Heart left ventricle (tissue), 16 donors: ENCODE data around the gene TIMP1. TPM values are rescaled to one million over a fixed set of nuclear protein-coding genes. Genes with fewer than 3 reads are reported as not detected.
"Not testable (repeated sequence)": the region's sequence is repeated elsewhere in the genome, so short reads cannot be mapped to it uniquely, and the experiment has no call there.

ENCODE experiments used
- ATAC-seq, 4 donors: fragments of 200-7000 bp; cut with Tn5 transposase; one replicate each; pipeline ENCODE4 v1.9.1; 2020 to 2022; ENCODE audit warnings: moderate library complexity in 4 of 4, mild to moderate bottlenecking in 3 of 4, moderate number of reproducible peaks in 1 of 4
- DNase-seq, 5 donors: peaks; one replicate each; pipeline ENCODE4 v3.0.0-alpha.2; 2020
- H3K27ac ChIP-seq, 12 donors: fragments of 200-600 bp; sonication (generic) in 4 of 12; one replicate each; pipeline versions ENCODE4 v1.5.0 to v1.8.0; 2016 to 2022; ENCODE audit warnings: mild to moderate bottlenecking in 2 of 12
- H3K27me3 ChIP-seq, 9 donors: fragments of 200-600 bp; sonication (generic) in 2 of 9; one replicate each; pipeline versions ENCODE4 v1.5.1 to v1.8.0; 2016 to 2022; ENCODE audit warnings: mild to moderate bottlenecking in 3 of 9
- H3K36me3 ChIP-seq, 9 donors: fragments of 200-600 bp; sonication (generic) in 2 of 9; one replicate each; pipeline versions ENCODE4 v1.5.0 to v1.8.0; 2018 to 2022; ENCODE audit warnings: mild to moderate bottlenecking in 2 of 9
- H3K4me1 ChIP-seq, 12 donors: fragments of 200-600 bp; sonication (generic) in 4 of 12; one replicate each; pipeline versions ENCODE4 v1.5.0 to v1.8.0; 2016 to 2022; ENCODE audit warnings: mild to moderate bottlenecking in 3 of 12
- H3K4me3 ChIP-seq, 12 donors: fragments of 200-600 bp; sonication (generic) in 4 of 12; one replicate each; pipeline versions ENCODE4 v1.5.0 to v1.8.0; 2017 to 2022; ENCODE audit warnings: mild to moderate bottlenecking in 9 of 12, moderate library complexity in 4 of 12
- H3K9me3 ChIP-seq, 12 donors: fragments of 200-600 bp; sonication (generic) in 4 of 12; one replicate each; pipeline versions ENCODE4 v1.5.0 to v1.8.0; 2016 to 2022; ENCODE audit warnings: mild to moderate bottlenecking in 1 of 12
- POLR2A ChIP-seq, 2 donors: fragments of 450-650 bp; IDR thresholded peaks; one replicate each; pipeline ENCODE4 v1.6.1; 2017; ENCODE audit warnings: antibody characterized with exemption in 2 of 2, mild to moderate bottlenecking in 2 of 2, moderate library complexity in 2 of 2
- WGBS, 4 donors: extraction: QIAGEN DNeasy Blood & Tissue Kit in 2 of 4; methylation state at CpG; one replicate each; pipeline versions ENCODE4 v1.1.5 to v1.1.7; 2013 to 2018; 5-methylcytosine and 5-hydroxymethylcytosine counted together
- intact Hi-C, 10 donors: fragments of 100-400 bp; cut with DNase I; formaldehyde crosslinking; loops; one replicate each; pipeline versions ENCODE4 v1.11.1 to v1.14.2; 2022
- polyA plus RNA-seq, 2 donors: library from polyadenylated mRNA; stranded (reverse); fragments of 200-250 nt; gene quantifications; one replicate each; pipeline ENCODE4 v1.2.3, GENCODE V29; 2013
- total RNA-seq, 9 donors: library from RNA; depleted of rRNA in 2 of 9; stranded (reverse); fragments of >200 nt in 2 of 9; fragmentation: NEBNext Ultra II Directional in 3 of 9; extraction: Animal tissue kit (Norgen Biotek cat#: 25700) in 3 of 9; gene quantifications; one replicate each; pipeline versions ENCODE4 v1.1.0 to v1.2.4, GENCODE V29; 2016 to 2023
- TF ChIP-seq, protein P1 (sequence below), 12 donors: fragments of 200-600 bp; sonication (generic) in 4 of 12; IDR thresholded peaks; one replicate each; pipeline versions ENCODE4 v1.5.0 to v1.8.0; 2018 to 2022; ENCODE audit warnings: antibody characterized with exemption in 12 of 12, mild to moderate bottlenecking in 5 of 12
- donor health status: ischemic (EF 13 %, LVEDD 7.1; RV severe dilation, severe dysfunction).
- donor health status: healthy with polysubstance abuse.
- donor health status: DM: no; HTN: yes; CAD: no.
- donor health status: DM: no; HTN: no; CAD: no.
- donor health status: ischemic (EF 25% LVEDD 6.9; RV normal size, moderate dysfunction).
- donor health status: ischemic (EF 25% LVEDD 5.7; RV mildly dilated, moderate dysfunction).
- donor health status: healthy.
- donor health status: DM: yes; HTN: yes; CAD: no.
- donor health status: ischemic (EF 35%, LVEDD 5.7; RV mildly dilated, moderate dysfunction).
- donor health status: nonischemic (EF 11% LVEDD 7.7; RV severe dilation, severe dysfunction).
- donor health status: DM: yes; HTN: yes; CAD: no.
- donor health status: PGD.
- donor health status: ischemic (EF 29% LVEDD 5.4; RV normal size, mild dysfunction).
- donor health status: nonischemic (EF 23%, LVEDD 6.1; RV moderate dilation, normal function).

The TIMP1 gene
- total and polyA plus RNA-seq, 11 donors = 52.5 to 864 (median 177) TPM

DNA sequence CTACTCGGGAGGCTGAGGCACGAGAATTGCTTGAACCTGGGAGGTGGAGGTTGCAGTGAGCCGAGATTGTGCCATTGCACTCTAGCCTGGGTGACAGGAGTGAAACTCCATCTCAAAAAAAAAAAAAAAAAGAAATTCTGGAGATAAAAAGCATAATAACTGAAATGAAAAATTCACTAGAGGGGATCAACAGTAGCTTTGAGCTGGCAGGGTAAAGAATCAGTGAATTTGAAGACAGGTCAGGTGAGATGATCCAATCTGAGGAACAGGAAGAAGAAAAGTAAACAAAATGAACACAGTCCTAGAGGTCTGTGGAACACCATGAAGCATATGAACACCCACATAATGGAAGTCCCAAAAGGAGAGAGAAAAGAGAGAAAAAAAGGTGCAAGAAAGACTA, 15.0 kb downstream of the TIMP1 start:
- ATAC-seq (no peak), DNase-seq (no peak)
- Histone ChIP-seq H3K27ac (no peak overlapping the region), H3K27me3 (peaks cover 0 to 3% (median 0%) of the 10 kb centered on the region in 9 donors), H3K9me3 (peaks cover 0 to 42% (median 9%) of the 10 kb centered on the region in 12 donors), H3K36me3 (no peaks in the 10 kb centered on the region), H3K4me1 (peaks cover 0 to 8% (median 0%) of the 10 kb centered on the region in 12 donors), H3K4me3 (no peak overlapping the region)
- WGBS, 4 donors = 82 to 94% (median 83%) methylated on average over 3 of the region's 3 CpGs
- intact Hi-C loops = no loop called here
- TF ChIP-seq, protein P1, sequence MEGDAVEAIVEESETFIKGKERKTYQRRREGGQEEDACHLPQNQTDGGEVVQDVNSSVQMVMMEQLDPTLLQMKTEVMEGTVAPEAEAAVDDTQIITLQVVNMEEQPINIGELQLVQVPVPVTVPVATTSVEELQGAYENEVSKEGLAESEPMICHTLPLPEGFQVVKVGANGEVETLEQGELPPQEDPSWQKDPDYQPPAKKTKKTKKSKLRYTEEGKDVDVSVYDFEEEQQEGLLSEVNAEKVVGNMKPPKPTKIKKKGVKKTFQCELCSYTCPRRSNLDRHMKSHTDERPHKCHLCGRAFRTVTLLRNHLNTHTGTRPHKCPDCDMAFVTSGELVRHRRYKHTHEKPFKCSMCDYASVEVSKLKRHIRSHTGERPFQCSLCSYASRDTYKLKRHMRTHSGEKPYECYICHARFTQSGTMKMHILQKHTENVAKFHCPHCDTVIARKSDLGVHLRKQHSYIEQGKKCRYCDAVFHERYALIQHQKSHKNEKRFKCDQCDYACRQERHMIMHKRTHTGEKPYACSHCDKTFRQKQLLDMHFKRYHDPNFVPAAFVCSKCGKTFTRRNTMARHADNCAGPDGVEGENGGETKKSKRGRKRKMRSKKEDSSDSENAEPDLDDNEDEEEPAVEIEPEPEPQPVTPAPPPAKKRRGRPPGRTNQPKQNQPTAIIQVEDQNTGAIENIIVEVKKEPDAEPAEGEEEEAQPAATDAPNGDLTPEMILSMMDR (IDR thresholded peaks at IDR 0.05) = no peak

DNA sequence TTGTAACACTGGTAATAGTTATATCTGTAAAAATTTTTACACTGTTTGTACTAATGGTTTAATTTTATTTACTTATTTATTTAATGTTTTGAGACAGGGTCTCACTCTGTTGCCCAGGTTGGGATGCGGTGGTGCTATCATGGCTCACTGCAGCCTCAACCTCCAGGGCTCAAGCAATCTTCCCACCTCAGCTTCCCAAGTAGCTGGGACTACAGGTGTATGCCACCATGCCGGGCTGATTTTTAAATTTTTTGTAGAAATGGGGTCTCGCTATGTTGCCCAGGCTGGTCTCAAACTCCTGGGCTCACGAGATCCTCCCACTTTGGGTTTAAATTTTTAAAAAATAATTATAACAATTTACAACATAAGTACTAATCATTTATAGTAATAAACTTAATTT, 20.9 kb downstream of the TIMP1 start:
- H3K27me3 ChIP-seq, intact Hi-C loops, ATAC-seq, H3K4me1 ChIP-seq, H3K4me3 ChIP-seq, H3K36me3 ChIP-seq, H3K27ac ChIP-seq, DNase-seq: not testable (repeated sequence)
- peaks cover 0 to 20% (median 0%) of the 10 kb centered on the region in 12 donors for H3K9me3 ChIP-seq
- 93 to 96% (median 94%) methylated on average over 4 of the region's 4 CpGs for WGBS, 4 donors

DNA sequence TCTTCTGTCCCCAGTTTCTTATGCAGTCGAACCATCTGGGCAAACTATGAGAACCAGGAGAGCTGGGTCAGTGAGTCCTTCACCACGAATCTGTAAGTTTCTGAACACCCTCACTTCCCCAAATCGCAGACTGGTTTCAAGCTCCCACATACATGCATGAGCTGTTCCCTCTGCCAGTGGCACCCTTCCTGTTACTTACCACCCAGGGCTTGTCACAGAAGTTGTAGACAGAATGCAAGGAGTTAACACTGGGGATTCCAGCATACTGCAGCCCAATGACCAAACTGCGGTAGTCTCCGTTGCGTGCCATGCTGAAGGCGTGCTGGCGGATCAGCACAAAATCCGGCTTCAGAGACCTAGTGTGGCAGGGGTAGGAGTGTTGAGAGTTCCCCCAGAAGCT, 22.8 kb downstream of the TIMP1 start:
- intact Hi-C loops = no loop called here
- no peak overlapping the region for H3K4me3 ChIP-seq
- DNase-seq (no peak), ATAC-seq (no peak)
- H3K27me3 ChIP-seq = peaks cover 0 to 8% (median 0%) of the 10 kb centered on the region in 9 donors
- no peaks in the 10 kb centered on the region for H3K36me3 ChIP-seq
- TF ChIP-seq, protein P1 (IDR thresholded peaks at IDR 0.05) = no peak
- TF ChIP-seq POLR2A (IDR thresholded peaks at IDR 0.05) = no peak
- peaks cover 0 to 8% (median 0%) of the 10 kb centered on the region in 12 donors for H3K9me3 ChIP-seq
- no peaks in the 10 kb centered on the region for H3K4me1 ChIP-seq
- H3K27ac ChIP-seq = no peak overlapping the region
- WGBS, 4 donors = 49 to 66% (median 63%) methylated on average over 9 of the region's 9 CpGs

DNA sequence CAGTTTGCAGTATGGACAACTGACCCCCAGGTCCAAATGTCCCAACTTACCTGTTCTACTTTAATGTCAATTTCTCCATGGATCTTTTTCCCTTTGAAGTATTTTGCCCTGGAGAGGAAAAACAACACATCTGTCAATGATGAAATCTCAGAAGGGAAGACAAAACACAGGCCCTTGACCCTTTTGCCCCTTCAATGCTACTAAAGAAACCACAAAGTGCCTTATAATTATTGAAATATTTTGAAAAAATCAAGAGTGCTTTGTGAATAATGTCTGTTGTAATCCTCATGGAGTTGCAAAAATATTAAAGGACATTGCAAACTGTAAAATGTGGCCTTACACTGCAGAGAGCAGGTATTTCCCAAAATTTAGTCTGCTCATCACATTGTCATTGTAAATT, 24.9 kb downstream of the TIMP1 start:
- DNase-seq (no peak), ATAC-seq (no peak)
- Histone ChIP-seq H3K4me3 (no peak overlapping the region), H3K27ac (no peak overlapping the region), H3K4me1 (no peaks in the 10 kb centered on the region), H3K36me3 (no peaks in the 10 kb centered on the region), H3K27me3 (peaks cover 0 to 7% (median 0%) of the 10 kb centered on the region in 9 donors), H3K9me3 (no peaks in the 10 kb centered on the region)
- TF ChIP-seq, protein P1 (IDR thresholded peaks at IDR 0.05) = no peak
- intact Hi-C loops = no loop called here

DNA sequence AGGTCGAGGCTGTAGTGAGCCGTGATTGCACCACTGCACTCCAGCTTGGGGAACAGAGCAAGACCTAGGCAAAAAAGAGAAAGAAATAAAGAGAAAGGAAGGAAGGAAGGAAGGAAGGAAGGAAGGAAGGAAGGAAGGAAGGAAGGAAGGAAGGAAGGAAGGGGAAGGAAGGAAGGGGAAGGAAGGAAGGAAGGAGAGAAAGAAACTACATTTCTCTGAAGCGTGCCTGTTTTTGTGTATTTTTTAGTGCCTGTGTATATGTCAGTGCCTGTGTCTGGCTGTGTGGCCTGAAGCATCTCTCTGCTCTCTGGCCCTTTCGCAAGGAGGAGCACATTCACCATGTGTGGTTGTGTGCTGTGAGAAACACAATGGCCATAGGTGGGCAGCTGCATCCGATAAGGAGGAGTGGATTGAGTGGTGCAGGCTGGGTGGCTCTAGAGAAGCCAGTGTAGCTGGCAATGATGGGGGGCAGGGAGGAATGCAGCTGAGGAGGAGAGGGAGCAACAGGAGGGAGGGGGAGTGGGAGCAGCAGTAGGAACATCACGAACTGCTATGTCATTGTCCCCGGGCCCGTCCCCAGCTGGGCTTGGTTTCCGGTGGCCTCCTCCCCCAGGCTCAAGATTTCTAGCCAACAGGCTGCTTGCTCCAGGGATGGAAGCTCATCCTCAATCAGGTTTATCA, 26.0 kb downstream of the TIMP1 start:
- H3K27ac ChIP-seq = no peak overlapping the region
- 35 to 54% (median 43%) methylated on average over 9 of the region's 9 CpGs for WGBS, 4 donors
- no peaks in the 10 kb centered on the region for H3K4me1 ChIP-seq
- no peaks in the 10 kb centered on the region for H3K27me3 ChIP-seq
- TF ChIP-seq, protein P1 (IDR thresholded peaks at IDR 0.05) = no peak
- TF ChIP-seq POLR2A (IDR thresholded peaks at IDR 0.05) = no peak
- no peak overlapping the region for H3K4me3 ChIP-seq
- no peaks in the 10 kb centered on the region for H3K36me3 ChIP-seq
- no peaks in the 10 kb centered on the region for H3K9me3 ChIP-seq
- ATAC-seq (no peak), DNase-seq (no peak)
- intact Hi-C loops = no loop called here
